Measurements from ENCODE around the gene GFI1. TPM values are rescaled to one million over a fixed set of nuclear protein-coding genes. Genes with fewer than 3 reads are reported as not detected.

GFI1 gene
- total and polyA plus RNA-seq, 2 experiments from 2014 or later = 0.21 TPM; not detected in 1

DNA sequence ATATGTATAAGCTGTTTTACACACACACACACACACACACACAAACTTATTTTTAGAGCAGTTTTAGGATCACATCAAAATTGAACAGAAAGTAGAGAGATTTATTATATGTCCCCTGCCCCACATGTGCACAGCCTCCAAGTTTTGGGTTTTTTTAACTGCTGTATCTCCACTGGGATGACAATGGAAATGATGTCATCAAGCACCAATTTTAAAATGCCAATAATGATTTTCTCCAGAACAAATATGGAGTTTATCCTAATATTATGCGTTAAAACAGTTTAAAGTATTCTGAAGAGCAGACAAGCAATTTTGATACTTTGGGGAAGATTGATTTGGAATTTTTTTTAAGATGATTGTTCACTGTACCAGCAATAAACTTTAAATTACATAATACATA is 56.7 kb downstream of the GFI1 start:
- Histone ChIP-seq H3K4me2 (no peak overlapping the region), H3K9me2 (ENCODE audit: insufficient read depth) (no peaks in the 10 kb centered on the region), H3K79me2 (replicated peaks; ENCODE audit: insufficient read depth) (no peaks in the 10 kb centered on the region), H3K4me3 (no peak overlapping the region), H3K36me3 (ENCODE audit: insufficient read depth) (no peaks in the 10 kb centered on the region), H3F3A (replicated peaks; ENCODE audit: low read depth) (no peaks in the 10 kb centered on the region), H4K20me1 (replicated peaks; ENCODE audit: insufficient read depth) (no peaks in the 10 kb centered on the region), H3K27ac (ENCODE audit: low read depth) (no peak overlapping the region), H3K4me1 (ENCODE audit: insufficient read depth) (peaks cover 16% of the 10 kb centered on the region), H3K27me3 (ENCODE audit: insufficient read depth) (no peaks in the 10 kb centered on the region), H2AFZ (no peak overlapping the region)
- TF ChIP-seq, protein P1, sequence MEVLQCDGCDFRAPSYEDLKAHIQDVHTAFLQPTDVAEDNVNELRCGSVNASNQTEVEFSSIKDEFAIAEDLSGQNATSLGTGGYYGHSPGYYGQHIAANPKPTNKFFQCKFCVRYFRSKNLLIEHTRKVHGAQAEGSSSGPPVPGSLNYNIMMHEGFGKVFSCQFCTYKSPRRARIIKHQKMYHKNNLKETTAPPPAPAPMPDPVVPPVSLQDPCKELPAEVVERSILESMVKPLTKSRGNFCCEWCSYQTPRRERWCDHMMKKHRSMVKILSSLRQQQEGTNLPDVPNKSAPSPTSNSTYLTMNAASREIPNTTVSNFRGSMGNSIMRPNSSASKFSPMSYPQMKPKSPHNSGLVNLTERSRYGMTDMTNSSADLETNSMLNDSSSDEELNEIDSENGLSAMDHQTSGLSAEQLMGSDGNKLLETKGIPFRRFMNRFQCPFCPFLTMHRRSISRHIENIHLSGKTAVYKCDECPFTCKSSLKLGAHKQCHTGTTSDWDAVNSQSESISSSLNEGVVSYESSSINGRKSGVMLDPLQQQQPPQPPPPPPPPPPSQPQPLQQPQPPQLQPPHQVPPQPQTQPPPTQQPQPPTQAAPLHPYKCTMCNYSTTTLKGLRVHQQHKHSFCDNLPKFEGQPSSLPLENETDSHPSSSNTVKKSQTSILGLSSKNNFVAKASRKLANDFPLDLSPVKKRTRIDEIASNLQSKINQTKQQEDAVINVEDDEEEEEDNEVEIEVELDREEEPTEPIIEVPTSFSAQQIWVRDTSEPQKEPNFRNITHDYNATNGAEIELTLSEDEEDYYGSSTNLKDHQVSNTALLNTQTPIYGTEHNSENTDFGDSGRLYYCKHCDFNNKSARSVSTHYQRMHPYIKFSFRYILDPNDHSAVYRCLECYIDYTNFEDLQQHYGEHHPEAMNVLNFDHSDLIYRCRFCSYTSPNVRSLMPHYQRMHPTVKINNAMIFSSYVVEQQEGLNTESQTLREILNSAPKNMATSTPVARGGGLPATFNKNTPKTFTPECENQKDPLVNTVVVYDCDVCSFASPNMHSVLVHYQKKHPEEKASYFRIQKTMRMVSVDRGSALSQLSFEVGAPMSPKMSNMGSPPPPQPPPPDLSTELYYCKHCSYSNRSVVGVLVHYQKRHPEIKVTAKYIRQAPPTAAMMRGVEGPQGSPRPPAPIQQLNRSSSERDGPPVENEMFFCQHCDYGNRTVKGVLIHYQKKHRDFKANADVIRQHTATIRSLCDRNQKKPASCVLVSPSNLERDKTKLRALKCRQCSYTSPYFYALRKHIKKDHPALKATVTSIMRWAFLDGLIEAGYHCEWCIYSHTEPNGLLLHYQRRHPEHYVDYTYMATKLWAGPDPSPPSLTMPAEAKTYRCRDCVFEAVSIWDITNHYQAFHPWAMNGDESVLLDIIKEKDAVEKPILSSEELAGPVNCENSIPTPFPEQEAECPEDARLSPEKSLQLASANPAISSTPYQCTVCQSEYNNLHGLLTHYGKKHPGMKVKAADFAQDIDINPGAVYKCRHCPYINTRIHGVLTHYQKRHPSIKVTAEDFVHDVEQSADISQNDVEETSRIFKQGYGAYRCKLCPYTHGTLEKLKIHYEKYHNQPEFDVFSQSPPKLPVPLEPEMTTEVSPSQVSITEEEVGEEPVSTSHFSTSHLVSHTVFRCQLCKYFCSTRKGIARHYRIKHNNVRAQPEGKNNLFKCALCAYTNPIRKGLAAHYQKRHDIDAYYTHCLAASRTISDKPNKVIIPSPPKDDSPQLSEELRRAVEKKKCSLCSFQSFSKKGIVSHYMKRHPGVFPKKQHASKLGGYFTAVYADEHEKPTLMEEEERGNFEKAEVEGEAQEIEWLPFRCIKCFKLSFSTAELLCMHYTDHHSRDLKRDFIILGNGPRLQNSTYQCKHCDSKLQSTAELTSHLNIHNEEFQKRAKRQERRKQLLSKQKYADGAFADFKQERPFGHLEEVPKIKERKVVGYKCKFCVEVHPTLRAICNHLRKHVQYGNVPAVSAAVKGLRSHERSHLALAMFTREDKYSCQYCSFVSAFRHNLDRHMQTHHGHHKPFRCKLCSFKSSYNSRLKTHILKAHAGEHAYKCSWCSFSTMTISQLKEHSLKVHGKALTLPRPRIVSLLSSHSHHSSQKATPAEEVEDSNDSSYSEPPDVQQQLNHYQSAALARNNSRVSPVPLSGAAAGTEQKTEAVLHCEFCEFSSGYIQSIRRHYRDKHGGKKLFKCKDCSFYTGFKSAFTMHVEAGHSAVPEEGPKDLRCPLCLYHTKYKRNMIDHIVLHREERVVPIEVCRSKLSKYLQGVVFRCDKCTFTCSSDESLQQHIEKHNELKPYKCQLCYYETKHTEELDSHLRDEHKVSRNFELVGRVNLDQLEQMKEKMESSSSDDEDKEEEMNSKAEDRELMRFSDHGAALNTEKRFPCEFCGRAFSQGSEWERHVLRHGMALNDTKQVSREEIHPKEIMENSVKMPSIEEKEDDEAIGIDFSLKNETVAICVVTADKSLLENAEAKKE (CRISPR knock-in tag; IDR thresholded peaks at IDR 0.05) = no peak
- TF ChIP-seq EZH2 (IDR thresholded peaks at IDR 0.05; ENCODE audit: low read depth, unreplicated experiment) = no peak
- no peak for TF ChIP-seq ZNF331 (CRISPR knock-in tag; IDR thresholded peaks at IDR 0.05; ENCODE audit: low read depth)
- no peak for TF ChIP-seq CREB1 (CRISPR knock-in tag; IDR thresholded peaks at IDR 0.05; ENCODE audit: low read depth)
- no peak for TF ChIP-seq EZH2phosphoT487 (IDR thresholded peaks at IDR 0.05; ENCODE audit: unreplicated experiment)
- no peak for TF ChIP-seq ZNF114 (CRISPR knock-in tag; IDR thresholded peaks at IDR 0.05)
- no peak for TF ChIP-seq STAT1 (IDR thresholded peaks at IDR 0.05; ENCODE audit: unreplicated experiment)
- TF ChIP-seq NANOG (IDR thresholded peaks at IDR 0.05; ENCODE audit: borderline replicate concordance) = no peak
- no peak for TF ChIP-seq JUNB (IDR thresholded peaks at IDR 0.05; ENCODE audit: unreplicated experiment)
- TF ChIP-seq, protein P2, sequence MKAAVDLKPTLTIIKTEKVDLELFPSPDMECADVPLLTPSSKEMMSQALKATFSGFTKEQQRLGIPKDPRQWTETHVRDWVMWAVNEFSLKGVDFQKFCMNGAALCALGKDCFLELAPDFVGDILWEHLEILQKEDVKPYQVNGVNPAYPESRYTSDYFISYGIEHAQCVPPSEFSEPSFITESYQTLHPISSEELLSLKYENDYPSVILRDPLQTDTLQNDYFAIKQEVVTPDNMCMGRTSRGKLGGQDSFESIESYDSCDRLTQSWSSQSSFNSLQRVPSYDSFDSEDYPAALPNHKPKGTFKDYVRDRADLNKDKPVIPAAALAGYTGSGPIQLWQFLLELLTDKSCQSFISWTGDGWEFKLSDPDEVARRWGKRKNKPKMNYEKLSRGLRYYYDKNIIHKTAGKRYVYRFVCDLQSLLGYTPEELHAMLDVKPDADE (IDR thresholded peaks at IDR 0.05) = no peak
- ATAC-seq (no peak), DNase-seq (ENCODE audit: low spot score) (no peak)
- H3K36me3 Mint-ChIP-seq (ENCODE audit: low read depth) = peaks cover 3% of the 10 kb centered on the region; the same call in 1 of the 3 replicates
- no peak overlapping the region for H3K4me3 Mint-ChIP-seq
- no peak overlapping the region for H3K27ac Mint-ChIP-seq
- peaks cover 12% of the 10 kb centered on the region for H3K4me1 Mint-ChIP-seq
- peaks cover 6% of the 10 kb centered on the region; the same call in 1 of the 3 replicates for H3K9me3 Mint-ChIP-seq
- no peaks in the 10 kb centered on the region for H3K27me3 Mint-ChIP-seq (ENCODE audit: insufficient read depth, low read depth, poor library complexity)
